HG03571 (cell line): Measurements from ENCODE around the gene SLC11A1.

Source experiments
- ATAC-seq: cut with Tn5 transposase; IDR thresholded peaks from one replicate; pipeline ENCODE4 v1.9.1; 2021; ENCODE audit not compliant: unreplicated experiment

SLC11A1 gene

DNA sequence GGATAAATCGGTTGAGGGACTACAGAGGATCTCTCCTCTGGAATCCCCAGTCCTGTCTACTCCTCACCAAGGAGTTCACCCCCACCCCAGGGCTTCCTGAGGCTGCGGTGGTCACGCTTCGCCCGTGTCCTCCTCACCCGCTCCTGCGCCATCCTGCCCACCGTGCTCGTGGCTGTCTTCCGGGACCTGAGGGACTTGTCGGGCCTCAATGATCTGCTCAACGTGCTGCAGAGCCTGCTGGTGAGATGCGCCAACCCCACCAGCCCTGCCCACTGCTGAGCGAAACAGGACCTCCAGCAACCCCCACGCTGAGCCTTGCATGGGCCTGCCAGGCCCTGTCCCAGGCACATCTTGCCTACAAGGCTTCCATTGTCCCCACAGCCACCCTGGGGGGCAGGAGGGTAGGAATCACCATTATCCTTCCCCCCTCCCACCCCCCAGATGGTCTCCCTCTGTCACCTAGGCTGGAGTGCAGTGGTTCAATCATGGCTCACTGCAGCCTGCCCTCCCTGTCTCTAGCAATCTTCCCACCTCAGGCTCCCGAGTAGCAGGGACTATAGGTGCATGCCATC lies 10.9 kb downstream of the SLC11A1 start:
- ATAC-seq: no peak

DNA sequence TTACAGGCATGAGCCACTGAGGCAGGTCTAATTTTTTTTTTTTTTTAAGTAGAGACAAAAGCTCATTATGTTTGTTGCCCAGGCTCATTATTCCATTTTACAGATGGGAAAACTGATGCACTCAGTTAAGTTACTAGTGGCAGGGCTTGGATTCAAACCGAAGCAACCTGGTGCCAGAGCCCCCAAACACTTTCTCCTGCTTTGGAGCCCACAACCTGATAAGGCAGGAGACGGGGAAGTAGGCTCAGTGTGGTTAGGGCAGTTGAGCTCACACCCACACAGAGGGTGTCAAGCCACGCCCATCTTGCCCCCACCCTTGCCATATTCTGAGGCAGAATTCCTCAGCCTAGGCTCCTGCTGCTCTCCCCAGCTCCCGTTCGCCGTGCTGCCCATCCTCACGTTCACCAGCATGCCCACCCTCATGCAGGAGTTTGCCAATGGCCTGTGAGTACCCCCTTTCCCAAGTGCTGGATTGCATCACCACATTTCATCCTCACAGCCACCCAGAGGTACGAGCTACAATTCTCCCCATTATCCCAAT lies 11.7 kb downstream of the SLC11A1 start:
- ATAC-seq: no peak

- ATAC-seq: no peak
Observed at GRCh38 chr2:218394298-218395089, 12.4 kb downstream of the SLC11A1 start.

DNA sequence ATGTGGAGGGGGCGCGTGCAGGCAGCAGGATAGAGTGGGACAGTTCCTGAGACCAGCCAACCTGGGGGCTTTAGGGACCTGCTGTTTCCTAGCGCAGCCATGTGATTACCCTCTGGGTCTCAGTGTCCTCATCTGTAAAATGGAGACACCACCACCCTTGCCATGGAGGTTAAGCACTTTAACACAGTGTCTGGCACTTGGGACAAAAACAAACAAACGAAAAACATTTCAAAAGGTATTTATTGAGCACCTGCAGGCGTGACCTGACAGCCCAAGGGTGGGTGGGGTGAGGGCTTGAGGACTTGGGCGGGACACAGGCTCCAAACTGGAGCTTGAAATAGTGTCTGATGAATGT lies 13.0 kb downstream of the SLC11A1 start:
- no peak for ATAC-seq

- no peak for ATAC-seq
Observed at GRCh38 chr2:218395456-218395825, 13.4 kb downstream of the SLC11A1 start.

GRCh38 chr2:218395826-218396687 lies 14.0 kb downstream of the SLC11A1 start:
- peak; percentile 37 for ATAC-seq

DNA sequence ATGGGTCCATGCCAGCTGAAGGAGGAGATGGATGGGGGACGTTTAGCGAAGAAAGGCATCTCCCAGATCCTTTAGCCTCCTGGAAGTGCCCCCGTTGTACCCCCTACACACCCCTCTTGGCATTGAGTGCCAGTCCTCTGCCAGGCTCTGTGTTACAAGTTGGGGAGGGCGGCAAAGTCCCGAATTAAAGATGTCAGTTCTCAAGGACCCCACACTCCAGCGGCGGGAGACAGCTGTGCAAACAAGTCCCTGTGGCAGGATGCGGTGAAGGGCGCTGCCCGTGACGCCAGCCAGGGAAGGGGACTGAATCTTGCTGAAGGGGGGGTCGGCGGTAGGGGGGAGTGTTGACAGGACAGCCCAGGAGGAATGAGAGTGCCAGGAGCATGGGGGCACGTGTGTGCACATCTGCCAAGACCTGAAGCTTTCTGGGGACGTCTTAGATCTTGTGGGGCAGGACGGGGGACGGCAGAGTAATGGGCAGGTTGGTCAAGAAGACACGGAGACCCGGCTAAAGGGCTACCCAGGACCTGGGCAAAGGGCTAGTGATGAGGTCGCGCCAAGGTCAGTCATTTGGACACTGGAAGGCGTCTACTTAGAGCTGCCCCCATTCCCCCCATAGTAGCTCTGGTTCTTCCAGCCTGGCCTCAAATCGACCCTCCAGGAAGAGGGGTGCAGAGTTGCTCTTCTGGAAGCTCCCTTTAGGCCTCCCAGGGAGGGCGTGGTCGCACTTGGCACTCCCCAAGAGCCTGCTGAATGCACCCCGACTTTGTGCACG lies 14.8 kb downstream of the SLC11A1 start:
- ATAC-seq: no peak

DNA sequence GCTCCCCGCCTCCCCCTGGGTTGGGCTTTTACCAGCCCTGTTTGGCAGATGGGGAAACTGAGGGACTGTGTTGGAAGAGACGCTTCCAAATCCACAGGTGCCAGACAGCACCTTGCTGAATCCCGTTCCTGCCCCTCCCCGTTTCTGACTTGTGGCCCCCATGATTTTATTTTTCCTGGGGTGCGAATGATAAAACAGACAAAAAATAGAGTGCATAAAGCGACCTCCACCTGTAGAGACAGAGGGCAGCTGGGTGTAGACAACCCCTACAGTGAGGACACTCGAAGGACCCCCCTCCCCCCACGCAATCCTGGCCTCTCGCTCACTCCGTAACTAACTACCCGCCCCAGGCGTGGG lies 15.4 kb downstream of the SLC11A1 start:
- no peak for ATAC-seq

DNA sequence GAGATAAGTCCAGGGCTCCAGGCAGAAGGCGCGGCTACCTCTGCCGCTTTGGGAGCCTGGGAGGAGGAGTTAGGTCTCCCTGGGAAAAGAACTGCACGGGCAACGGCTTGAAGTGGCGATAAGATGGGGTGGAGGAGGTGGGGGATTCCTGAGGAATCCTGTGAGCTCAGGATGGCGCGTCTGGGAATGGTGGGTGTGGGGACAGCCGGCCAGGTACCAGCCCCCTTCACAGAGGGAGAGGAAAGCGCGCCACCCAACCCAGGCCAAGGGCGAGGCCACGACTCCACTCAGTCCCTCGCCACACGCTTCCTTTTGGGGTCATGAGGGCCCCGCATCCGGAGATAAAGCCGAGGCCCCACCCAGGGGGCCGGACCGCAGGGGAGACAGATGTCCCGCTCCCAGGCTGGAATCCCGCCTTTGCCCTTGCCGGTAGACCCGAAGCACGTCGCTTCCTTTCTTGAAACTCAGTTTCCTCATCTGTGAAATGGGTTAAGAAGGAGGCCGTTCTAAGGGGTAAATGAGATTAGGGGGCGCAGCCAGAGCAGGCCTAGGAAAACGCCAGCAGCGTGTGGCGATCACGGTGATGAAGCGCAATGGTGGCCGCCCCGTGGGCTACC lies 15.9 kb downstream of the SLC11A1 start:
- peak; percentile 28 for ATAC-seq

GRCh38 chr2:218398437-218399390 lies 16.6 kb downstream of the SLC11A1 start:
- ATAC-seq: peak; percentile 30

DNA sequence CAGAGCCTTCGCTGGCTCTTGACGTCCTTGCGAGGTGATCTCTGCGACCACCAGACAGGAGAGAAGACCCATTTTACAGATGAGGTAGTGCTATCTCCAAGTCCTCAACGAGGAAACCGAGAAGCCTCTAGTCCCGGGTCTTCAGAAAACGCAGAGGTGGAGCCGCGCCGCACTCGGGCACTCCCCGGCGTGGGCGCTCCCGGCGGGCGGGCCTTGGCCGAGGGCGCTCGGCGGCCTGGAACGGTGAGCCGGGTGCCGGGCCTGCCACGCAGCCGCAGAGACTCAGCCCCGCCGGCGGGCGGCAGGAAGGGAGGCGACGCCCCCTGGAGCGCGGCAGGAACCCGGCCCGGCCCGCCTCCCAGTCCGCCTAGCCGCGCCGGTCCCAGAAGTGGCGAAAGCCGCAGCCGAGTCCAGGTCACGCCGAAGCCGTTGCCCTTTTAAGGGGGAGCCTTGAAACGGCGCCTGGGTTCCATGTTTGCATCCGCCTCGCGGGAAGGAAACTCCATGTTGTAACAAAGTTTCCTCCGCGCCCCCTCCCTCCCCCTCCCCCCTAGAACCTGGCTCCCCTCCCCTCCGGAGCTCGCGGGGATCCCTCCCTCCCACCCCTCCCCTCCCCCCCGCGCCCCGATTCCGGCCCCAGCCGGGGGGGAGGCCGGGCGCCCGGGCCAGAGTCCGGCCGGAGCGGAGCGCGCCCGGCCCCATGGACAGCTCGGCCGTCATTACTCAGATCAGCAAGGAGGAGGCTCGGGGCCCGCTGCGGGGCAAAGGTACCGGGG lies 17.5 kb downstream of the SLC11A1 start, which contains the start of gene CTDSP1:
CTDSP1 (plus strand) TSS at position 478 of the 776 bp plus-strand sequence; CDS start at position 701, 223 bp downstream.
- peak; percentile 26 for ATAC-seq

GRCh38 chr2:218400167-218400929 lies 18.3 kb downstream of the SLC11A1 start:
- no peak for ATAC-seq

DNA sequence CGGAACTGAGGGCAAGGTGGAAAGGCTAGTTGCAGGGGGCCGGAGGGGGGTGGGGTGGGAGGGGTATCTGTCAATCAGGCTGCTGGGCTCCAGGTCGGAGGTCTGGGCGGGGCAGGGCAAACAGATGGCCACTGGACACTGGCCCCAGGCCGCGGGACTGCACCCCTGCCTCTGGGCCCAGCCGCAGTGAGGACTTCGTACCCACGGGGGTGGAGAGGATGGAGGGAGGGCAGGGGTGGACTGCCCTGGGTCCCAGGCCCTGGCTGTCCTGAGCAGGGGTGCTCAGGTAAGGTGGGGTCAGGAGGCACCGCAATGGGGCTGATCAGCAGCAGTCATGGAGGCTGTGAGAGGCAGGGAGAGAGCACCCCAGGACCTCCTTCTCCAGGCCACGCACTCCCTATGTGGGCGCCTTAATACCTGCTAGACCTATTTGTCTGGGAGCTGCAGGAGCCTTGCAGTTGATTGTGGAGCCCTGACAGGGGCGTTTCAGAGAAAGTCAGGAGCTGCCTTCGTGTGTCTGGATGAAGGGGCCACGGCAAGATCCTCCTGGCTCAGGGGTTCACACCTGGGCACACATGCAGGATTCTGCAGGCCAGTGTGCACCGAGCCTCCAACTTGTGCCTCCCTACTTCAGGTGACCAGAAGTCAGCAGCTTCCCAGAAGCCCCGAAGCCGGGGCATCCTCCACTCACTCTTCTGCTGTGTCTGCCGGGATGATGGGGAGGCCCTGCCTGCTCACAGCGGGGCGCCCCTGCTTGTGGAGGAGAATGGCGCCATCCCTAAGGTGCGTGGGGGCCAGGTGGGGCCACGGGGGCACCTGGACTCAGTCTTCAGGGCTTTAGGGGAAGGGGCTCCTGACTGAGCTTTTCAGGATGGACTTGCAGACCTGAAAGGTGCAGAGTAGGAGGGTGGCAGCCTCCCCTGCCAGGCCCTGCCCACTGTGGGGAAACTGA lies 19.1 kb downstream of the SLC11A1 start:
- ATAC-seq: no peak

DNA sequence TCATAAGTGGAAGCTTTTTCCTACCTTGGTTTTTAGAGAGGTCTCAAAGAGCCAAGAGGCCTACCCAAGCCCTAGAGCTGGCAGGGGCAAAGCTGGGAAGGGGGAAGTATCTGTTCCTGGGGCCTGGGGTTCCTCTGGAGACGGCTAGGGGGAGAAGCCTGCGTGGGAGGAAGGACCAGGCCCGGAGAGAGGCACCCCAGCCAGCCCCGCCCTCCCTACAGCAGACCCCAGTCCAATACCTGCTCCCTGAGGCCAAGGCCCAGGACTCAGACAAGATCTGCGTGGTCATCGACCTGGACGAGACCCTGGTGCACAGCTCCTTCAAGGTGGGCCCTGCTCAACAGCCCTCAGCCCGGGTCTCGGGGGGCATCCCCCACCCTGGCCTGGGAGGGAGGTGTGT lies 19.8 kb downstream of the SLC11A1 start:
- no peak for ATAC-seq

DNA sequence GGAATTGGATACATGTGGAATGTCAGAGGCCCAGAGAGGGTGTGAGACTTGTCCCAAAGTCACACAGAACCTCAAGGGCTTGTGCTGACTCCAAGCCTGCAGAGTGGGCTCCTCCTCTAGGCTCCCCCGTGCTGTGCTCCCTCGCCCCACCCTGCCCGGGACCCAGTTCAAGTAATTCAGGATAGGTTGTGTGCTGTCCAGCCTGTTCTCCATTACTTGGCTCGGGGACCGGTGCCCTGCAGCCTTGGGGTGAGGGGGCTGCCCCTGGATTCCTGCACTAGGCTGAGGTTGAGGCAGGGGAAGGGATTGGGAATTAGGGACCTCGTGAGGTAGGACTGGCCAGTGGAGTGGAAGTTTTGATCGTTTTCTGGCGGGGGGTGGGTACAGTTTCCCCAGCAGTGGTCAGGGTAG lies 20.4 kb downstream of the SLC11A1 start:
- no peak for ATAC-seq

GRCh38 chr2:218402911-218403411 lies 20.9 kb downstream of the SLC11A1 start:
- no peak for ATAC-seq
